Measurements from ENCODE around the gene SEMA4B. TPM values are rescaled to one million over a fixed set of nuclear protein-coding genes. Genes with fewer than 3 reads are reported as not detected.

Gene SEMA4B
- total RNA-seq, 2 donors from 2014 or later, result 96.1 to 99.6 TPM

- peak; percentile 88 for DNase-seq (ENCODE audit: low spot score)
- Histone ChIP-seq H3K4me3 (no peak overlapping the region), H3K36me3 (no peaks in the 10 kb centered on the region), H3K9me3 (no peaks in the 10 kb centered on the region), H3K27ac (peak overlapping the region; percentile 75 to 99), H3K4me1 (replicated peaks) (peaks cover 22% of the 10 kb centered on the region), H3K27me3 (replicated peaks; ENCODE audit: insufficient read depth) (no peaks in the 10 kb centered on the region)
- 16% methylated on average over 7 of the region's 7 CpGs for WGBS
- intact Hi-C loops (cut with DNase I), result no loop called here
- TF ChIP-seq CTCF (IDR thresholded peaks at IDR 0.05), result no peak
- peak; percentile 71 for TF ChIP-seq POLR2AphosphoS5 (IDR thresholded peaks at IDR 0.05)
- TF ChIP-seq POLR2A (IDR thresholded peaks at IDR 0.05), result no peak
Measured at GRCh38 chr15:90191794-90192509, 9.2 kb upstream of the SEMA4B start.

GRCh38 chr15:90192961-90193786 lies 8.0 kb upstream of the SEMA4B start:
- no peaks in the 10 kb centered on the region for H3K27me3 ChIP-seq (replicated peaks; ENCODE audit: insufficient read depth)
- H3K4me1 ChIP-seq (replicated peaks), result peaks cover 22% of the 10 kb centered on the region
- peak overlapping the region; percentile 75 to 99 for H3K27ac ChIP-seq
- intact Hi-C loops (cut with DNase I), result no loop called here
- no peaks in the 10 kb centered on the region for H3K9me3 ChIP-seq
- TF ChIP-seq CTCF (IDR thresholded peaks at IDR 0.05) (no peak), POLR2AphosphoS5 (IDR thresholded peaks at IDR 0.05) (no peak), POLR2A (IDR thresholded peaks at IDR 0.05) (no peak)
- H3K36me3 ChIP-seq, result no peaks in the 10 kb centered on the region
- 36% methylated on average over 16 of the region's 16 CpGs for WGBS
- no peak for DNase-seq (ENCODE audit: low spot score)
- no peak overlapping the region for H3K4me3 ChIP-seq

- Histone ChIP-seq H3K27ac (no peak overlapping the region), H3K4me1 (replicated peaks) (peaks cover 22% of the 10 kb centered on the region)
- TF ChIP-seq CTCF (IDR thresholded peaks at IDR 0.05), result no peak
- no peak for TF ChIP-seq POLR2AphosphoS5 (IDR thresholded peaks at IDR 0.05)
- TF ChIP-seq POLR2A (IDR thresholded peaks at IDR 0.05), result no peak
Measured at GRCh38 chr15:90194655-90195054, 6.5 kb upstream of the SEMA4B start.

GRCh38 chr15:90200534-90201129 lies 498 bp upstream of the SEMA4B start:
- Histone ChIP-seq H3K36me3 (no peaks in the 10 kb centered on the region), H3K4me3 (peak overlapping the region; percentile 79 to 86), H3K4me1 (replicated peaks) (peaks cover 6% of the 10 kb centered on the region), H3K27me3 (replicated peaks; ENCODE audit: insufficient read depth) (no peaks in the 10 kb centered on the region), H3K27ac (peak overlapping the region; percentile 88 to 91), H3K9me3 (no peaks in the 10 kb centered on the region)
- intact Hi-C loops (cut with DNase I), result no loop called here
- TF ChIP-seq POLR2A (IDR thresholded peaks at IDR 0.05) (no peak), CTCF (IDR thresholded peaks at IDR 0.05) (no peak), POLR2AphosphoS5 (IDR thresholded peaks at IDR 0.05) (no peak)
- WGBS, result 14% methylated on average over 22 of the region's 24 CpGs
- DNase-seq (ENCODE audit: low spot score), result no peak

More at GRCh38 chr15:90194655-90195054, 6.5 kb upstream of the SEMA4B start:
- WGBS, result 92% methylated on average over 2 of the region's 2 CpGs
- H3K36me3 ChIP-seq, result no peaks in the 10 kb centered on the region
- no peaks in the 10 kb centered on the region for H3K9me3 ChIP-seq
- no peak for DNase-seq (ENCODE audit: low spot score)
- intact Hi-C loops (cut with DNase I), result no loop called here
- no peaks in the 10 kb centered on the region for H3K27me3 ChIP-seq (replicated peaks; ENCODE audit: insufficient read depth)
- H3K4me3 ChIP-seq, result no peak overlapping the region
